GM18526 (cell line): Measurements from ENCODE around the gene GPHN.

Source experiments
- POLR2A ChIP-seq: IDR thresholded peaks from 3 replicates; pipeline ENCODE4 v1.6.1; 2011; ENCODE audit not compliant: insufficient read length; ENCODE audit errors: extremely low read depth

Gene GPHN

DNA sequence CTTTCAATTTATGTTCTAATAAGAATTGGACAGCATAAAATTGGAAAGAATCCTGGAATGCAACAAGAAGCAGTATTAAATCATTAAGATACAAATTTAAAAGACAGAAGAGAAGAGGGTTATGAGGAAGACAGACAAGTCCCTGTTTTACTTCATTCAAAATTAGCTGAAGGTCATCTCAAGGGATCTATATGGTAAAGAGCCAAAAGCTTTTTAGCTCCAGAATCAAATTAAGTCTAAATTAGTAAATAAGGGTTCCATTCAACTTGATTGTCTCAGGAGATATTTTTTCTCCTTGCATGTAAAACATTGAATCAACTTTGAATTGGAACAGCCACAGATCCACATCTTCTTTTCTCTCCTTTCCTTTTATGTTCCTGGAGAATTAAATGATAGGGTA, 14.2 kb upstream of the GPHN start:
- no peak for TF ChIP-seq POLR2A

DNA sequence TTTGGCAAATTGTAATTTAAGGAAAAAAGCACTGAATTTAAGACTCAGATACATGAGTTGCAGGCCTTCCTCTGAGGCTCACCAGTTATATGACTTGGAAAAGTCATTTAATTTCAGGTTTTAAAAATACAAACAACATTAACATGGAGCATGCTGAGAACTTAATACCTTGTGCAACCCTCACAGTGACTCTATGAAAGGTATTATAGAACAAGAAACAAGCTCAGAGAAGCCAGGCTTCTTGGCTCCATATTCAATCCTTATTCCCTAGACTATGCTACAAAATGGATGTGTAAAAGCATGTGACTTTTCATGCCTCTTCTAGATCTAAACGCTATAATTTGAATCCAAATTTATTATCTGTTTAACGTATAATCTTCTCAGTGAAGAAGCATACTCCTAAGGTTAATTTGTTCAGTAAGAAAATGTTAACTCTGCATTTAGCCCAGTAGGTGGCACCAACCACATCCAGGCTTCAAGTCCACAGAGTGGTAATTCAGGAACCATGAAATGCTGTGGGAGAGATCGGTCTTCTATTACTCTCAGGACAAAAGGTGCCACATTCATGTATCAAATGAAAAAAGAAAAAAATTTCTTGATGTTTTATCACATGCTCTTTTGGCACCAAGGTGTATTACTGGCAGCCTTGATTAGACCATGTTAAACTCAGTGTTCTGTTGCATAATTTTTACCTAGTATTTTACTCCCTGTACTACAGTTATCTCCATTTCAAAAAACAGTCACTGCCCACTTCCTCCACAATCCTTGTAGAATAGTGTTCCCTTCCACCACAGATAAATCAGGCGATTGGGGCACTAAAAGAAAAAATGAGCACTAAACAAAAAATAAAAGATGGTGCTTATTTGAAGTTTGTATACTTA, 12.5 kb upstream of the GPHN start:
- TF ChIP-seq POLR2A, result no peak

DNA sequence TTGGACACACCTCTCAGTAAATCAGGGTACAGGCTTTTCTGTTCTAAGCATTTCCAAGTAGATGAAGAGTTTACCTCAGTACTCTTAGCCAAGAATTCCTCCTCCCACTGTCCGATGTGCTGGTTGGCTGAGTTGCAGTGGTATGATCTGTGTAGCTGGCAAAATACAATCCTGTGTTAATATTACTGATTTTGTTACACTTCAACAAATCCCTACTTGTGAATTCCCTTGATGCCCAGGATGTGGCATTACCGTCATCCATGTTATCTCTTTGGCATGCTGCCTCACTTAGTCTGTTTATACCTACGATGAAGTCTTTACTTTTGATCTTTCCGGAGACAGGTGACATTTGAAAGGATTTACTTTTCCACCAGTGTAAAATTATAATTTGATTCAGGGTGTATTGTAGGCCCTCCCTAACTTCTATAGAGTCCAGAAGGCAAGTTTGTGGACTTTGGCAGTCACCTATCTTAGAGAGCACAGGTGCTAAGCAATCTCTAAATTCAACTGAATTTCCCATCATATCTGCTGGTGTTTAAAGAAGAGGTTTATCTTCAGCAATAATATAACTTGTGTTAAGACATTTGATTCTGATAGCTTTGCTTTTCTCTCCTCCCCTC, 11.6 kb upstream of the GPHN start:
- TF ChIP-seq POLR2A, result no peak

DNA sequence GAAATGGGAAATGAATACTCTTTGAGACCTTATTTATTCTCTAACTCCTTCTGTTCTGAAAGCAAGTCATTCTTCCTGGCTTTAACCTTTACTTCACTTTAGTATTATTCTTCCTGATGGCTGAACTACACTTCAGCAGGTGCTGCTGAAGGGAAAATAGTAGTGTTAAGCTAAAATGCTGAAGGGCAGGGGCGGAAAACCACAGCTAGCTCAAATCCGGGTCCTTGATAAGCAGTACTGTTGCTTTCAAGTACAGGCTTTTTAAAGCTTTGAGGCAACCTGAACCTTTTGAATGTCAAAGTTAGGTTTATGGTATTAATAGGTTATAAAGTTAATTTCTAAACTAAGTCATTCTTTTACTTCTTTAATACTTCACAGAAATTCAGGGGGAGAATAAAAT, 11.0 kb upstream of the GPHN start:
- TF ChIP-seq POLR2A, result no peak

DNA sequence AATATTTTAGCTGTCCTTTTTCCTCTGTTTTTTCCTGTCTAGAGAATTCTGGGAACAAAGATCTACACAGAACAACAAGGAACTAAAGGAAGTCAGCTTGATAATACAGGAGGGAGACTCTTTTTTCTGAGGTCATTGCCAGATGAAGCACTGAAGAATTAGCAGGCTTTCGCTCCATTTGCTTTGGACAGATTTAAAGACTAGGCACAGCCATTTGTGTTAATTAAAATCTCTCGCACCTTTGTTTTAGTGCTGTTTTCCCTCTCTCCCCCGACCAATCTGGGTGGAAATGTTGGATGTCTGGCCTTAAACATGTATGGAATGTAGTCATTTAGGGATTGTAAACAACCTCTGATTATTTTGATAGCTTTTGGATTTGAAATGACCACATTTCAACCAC, 9.6 kb upstream of the GPHN start:
- no peak for TF ChIP-seq POLR2A

DNA sequence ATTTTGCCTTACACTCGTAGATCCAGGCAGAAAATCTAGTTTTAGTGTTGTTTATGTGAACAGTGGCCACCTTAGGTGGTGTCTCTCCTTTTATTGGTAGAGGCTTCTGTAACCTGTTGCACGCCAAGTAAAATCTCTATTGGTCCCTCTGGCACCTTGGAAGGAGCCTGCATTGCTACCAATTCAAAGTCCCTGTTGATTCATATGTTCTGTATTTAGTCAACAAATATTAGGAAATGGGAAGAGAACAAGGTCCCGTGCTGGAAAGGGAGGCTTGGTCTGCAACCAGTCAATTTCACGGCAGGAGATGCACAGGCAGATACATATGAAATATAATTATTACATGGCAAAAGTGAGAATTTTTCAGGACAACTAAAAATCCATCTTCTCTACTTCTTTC, 6.4 kb upstream of the GPHN start:
- no peak for TF ChIP-seq POLR2A

DNA sequence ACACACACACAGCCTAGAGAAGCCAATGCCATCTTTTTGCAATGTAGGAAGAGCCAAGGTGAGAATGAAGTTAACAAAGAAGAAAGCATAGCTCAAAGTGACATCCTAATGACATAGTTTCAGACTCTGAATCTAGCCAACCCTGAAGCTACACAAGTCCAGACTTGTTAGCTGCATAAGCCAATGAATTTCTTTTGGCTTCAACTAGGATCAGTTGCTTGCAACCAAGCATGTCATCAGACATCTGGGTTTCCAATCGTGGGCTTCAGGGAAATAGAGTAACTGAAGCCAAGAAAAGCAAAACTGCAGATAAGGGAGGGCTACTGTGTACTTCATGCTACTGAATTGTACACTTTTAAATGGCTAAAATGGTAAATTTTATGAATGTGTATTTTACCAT, 4.4 kb upstream of the GPHN start:
- no peak for TF ChIP-seq POLR2A

DNA sequence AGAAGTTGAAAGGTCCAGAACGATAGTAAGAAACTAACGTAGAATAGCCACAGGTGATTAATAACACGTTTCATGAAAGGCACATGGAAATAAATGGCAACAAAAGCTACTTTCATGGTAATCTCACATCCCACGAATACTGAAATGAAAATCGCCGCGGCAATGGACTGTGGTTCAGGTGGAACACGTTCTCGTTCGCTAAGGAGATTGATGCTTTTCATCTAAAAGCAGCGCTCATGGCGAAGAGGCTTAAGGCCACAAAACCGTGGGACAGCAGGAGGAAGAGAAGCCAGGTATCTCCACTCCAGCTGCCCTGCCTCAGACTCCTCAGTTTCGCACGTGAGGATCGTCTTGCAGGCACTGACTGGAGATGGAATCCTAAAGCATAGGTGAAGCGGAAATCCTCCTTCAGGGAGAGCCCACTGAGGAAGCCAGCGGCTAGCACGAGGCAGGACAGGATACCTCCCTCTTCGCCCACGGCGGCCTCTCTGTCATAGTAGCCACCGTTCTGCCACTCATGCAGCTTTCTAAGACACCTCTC, 696 bp upstream of the GPHN start:
- no peak for TF ChIP-seq POLR2A

DNA sequence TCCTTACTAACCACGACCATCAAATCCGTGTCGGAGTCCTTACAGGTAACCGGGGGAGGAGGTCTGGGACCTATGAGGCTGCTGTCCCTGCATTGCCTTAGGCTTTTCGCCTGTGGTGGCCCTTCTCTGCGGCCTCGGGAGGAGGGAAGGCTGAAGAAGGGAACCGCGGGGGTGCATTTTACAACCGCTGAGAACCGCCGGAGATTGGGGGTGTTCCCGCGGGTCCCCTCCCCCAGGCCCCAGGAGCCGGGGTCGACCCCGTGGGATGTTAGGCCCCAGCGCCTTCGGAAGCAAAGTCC, 549 bp downstream of the GPHN start:
- TF ChIP-seq POLR2A, result no peak

DNA sequence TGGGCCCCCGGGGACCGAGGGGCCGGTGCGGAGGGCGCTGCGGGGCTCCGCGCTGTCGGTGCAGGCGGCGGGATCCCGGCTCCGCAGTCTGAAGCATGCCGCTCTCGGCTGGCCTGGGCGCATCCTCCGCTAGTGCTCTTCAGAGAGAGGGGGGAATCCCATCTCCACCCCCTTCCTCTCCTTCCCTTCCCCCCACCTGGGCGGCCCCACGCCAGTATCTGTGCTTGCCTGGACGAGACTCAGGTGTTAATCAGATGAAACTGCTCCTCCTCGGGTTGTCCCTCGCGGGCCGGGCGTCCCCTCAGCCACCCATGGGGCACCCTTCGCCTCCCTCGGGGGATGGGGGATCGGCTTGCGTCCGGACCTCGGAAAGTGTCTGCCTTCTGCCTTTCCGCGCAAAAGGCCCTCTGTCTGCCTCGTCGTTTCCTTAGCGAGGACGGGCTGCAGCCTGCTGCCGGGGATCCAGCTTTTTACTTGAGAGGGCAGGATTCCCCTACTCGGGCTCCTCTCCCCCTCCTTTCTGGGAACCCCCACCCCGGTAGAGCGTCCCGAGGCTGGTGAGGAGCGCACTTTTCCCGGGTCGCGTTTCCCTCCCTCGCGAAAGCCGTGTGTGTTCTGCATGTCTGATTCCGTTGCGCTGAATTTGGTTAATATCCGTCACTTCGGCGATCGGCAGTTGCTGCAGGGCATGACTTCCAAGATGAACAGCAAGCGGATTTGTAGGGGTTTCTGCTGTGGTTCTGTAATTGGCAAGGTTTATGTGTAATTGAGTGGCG, 1.1 kb downstream of the GPHN start:
- no peak for TF ChIP-seq POLR2A

DNA sequence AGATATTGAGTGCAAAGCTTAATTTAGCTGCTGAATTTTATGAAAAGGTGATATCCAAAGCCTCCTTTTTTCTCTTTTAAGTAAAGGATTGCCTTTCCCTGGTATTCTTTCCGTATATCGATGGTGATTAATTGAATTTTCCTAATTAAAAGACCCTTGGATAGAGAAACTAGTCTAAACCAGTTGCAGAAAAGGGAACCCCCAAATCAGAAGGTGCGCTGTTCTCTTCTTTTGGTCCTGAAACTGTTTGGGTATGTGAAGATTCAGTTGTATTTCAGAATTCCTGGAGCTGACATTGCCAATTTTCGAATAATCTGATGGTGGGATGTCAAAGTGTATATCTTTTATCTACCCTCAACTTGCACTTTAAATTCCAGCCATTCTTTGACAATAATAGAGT, 1.9 kb downstream of the GPHN start:
- TF ChIP-seq POLR2A, result no peak

DNA sequence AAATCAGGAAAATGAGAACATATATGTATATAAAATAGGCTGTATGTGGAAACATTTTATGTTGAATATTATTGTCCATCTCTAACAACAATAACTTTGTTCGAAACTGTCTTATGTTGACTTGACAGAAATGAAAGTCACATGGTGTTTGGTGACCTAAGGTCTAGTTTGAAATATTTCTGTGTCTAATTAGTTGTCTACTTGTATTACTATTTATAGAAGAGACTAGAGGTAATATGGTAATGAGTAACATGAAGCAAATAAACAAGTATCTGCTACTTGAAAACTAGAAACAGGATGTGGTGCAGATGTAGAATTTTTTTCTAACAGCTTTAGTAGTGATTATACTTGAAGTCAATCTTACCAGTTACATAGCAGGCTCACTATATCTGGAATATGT, 3.9 kb downstream of the GPHN start:
- TF ChIP-seq POLR2A, result no peak

DNA sequence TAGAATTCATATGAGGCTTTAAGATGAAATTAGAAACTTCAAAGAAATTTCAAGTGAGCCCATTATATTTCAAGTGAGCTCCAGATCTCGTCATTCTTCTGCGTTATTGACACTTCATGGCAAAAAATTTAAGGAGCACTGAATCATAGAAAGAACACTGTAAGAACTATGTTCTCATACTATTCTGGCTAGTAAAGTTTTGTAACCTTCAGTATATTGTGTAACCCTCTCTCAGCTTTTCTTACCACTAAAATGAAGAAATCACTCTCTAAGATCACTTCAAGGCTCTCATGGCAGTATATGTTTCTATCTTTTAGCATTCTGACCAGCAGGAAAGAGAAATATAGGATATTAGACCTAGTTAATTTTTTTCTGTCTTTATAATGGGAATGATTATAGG, 6.3 kb downstream of the GPHN start:
- TF ChIP-seq POLR2A, result no peak

DNA sequence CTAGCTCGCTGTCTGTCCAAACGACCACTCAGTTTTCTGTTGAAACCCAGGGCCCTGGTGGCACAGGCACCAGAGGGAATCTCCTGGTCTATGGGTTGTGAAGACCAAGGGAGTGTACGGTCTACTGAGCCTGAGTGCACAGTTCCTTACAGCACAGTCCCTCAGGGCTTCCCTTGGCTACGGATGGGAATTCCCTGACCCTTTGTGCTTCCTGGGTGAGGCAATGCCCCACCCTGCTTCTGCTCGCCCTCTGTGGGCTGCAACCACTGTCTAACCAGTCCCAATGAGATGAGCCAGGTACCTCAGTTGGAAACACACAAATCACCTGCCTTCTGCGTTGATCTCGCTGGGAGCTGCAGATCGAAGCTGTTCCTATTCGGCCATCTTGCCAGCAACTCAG, 22.6 kb downstream of the GPHN start:
- TF ChIP-seq POLR2A, result no peak

DNA sequence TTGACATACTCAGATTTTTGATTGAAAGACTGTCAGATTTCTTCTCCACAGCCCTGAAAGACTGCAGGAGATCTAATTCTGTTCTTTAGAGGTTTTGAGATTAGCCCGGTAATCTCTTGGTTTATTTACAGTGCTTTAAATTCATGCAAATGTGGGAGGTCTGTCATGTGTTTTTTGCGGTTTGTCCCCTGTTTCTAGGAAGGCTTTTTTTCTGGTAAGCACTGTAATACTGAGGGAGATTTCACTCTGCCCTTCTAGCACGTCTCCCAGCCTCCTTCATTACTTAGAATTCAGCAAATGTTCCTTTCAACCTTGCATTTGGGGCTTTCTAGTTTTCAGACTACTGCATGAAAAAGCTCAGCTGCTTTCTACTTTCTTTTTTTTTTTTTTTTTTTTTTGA, 31.1 kb downstream of the GPHN start:
- no peak for TF ChIP-seq POLR2A

DNA sequence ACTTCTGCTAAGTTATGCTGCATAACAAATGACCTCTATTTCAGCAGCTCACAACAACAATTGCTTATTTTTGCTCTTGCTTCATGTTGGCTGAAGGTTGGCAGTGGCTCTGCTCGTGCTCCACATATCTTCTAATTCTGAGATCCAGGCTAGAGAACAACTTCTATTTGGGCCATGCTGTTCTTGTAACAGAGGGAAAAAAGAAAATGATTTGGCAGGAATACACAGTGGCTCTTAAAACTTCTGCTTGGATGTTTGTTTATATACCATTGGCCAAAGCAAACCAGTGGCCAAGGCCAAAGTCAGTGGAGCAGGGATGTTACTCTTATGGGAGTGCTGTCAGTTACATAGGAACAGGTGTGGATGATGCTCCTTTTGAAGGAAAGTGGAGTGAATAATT, 32.1 kb downstream of the GPHN start:
- TF ChIP-seq POLR2A, result no peak

DNA sequence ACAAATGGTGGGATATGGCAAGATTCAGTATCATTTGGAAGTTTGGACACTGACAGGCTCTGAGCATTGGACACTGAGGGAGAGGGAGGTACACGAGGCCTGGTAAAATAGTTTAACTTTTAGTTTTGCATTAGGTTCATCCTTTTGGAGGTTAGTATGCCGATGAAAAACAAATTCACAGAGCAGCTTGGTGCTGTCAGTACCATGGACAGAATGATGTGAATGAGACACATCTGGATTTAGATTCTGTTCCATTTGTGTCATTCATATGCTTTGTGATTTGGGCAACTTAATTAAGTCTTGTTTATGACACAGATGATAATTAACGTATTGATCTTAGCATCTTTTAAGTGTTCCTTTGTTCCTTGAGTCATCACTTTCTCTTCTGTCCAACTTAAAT, 33.7 kb downstream of the GPHN start:
- no peak for TF ChIP-seq POLR2A

DNA sequence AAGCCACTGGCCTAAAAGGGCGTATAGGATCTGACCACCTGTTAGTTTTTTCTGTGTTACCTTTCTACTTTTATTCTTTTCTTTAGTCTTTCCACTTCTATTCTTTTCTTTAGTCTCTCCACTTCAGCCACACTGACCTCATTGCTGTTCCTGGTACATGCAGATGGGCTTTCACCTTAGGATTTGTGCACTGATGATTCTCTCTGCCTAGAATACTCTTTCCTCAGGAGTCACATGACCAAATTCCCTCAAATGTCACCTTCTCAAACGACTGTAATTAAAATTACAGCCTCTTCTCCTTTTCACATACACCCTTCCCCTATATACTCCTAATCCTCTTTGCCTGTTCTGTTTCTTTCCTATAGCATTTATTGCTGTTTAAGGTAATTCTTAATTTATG, 36.0 kb downstream of the GPHN start:
- TF ChIP-seq POLR2A, result no peak
